ENCODE results near the gene RALGAPA2. TPM values are rescaled to one million over a fixed set of nuclear protein-coding genes. Genes with fewer than 3 reads are reported as not detected.

RALGAPA2 gene
- total RNA-seq, 2 experiments from 2014 or later = 14.3 to 17.2 TPM

GRCh38 chr20:20482453-20482852 is 230.0 kb downstream of the RALGAPA2 start:
- Mint-ChIP-seq H3K9me3 (no peaks in the 10 kb centered on the region), H3K27me3 (no peaks in the 10 kb centered on the region), H3K27ac (no peak overlapping the region), H3K4me3 (no peak overlapping the region), H3K36me3 (ENCODE audit: low read depth) (peaks cover 30% of the 10 kb centered on the region), H3K4me1 (ENCODE audit: low read depth) (peaks cover 33% of the 10 kb centered on the region)
- intact Hi-C loops (cut with micrococcal nuclease) = no loop called here
- ATAC-seq (no peak), DNase-seq (no peak)
- POLR2A ChIA-PET = no interaction called here
- no peak for TF ChIP-seq CTCF (IDR thresholded peaks at IDR 0.05)
- CTCF ChIA-PET = interaction anchor here (1.5 kb wide), 1 partner anchor 9 kb away, joined by 3 read pairs; no protein-coding TSS in a partner anchor

- CTCF ChIA-PET = no interaction called here
- Mint-ChIP-seq H3K27ac (peak overlapping the region; percentile 77), H3K4me1 (ENCODE audit: low read depth) (peaks cover 27% of the 10 kb centered on the region), H3K27me3 (no peaks in the 10 kb centered on the region), H3K4me3 (no peak overlapping the region), H3K9me3 (no peaks in the 10 kb centered on the region), H3K36me3 (ENCODE audit: low read depth) (peaks cover 22% of the 10 kb centered on the region)
- peak; percentile 74 for ATAC-seq
- POLR2A ChIA-PET = no interaction called here
- TF ChIP-seq CTCF (IDR thresholded peaks at IDR 0.05) = no peak
- peak; percentile 12 for DNase-seq
- intact Hi-C loops (cut with micrococcal nuclease) = no loop called here
These were observed 231.8 kb downstream of the RALGAPA2 start for GRCh38 chr20:20480689-20481088.

- intact Hi-C loops (cut with micrococcal nuclease) = no loop called here
- ATAC-seq = peak; percentile 21
- H3K4me3 Mint-ChIP-seq = no peak overlapping the region
These were observed 232.3 kb downstream of the RALGAPA2 start for GRCh38 chr20:20480126-20480525.

GRCh38 chr20:20477444-20478041 is 234.9 kb downstream of the RALGAPA2 start:
- peaks cover 16% of the 10 kb centered on the region for H3K4me1 Mint-ChIP-seq (ENCODE audit: low read depth)
- no peaks in the 10 kb centered on the region for H3K9me3 Mint-ChIP-seq
- no peak for DNase-seq
- no peaks in the 10 kb centered on the region for H3K27me3 Mint-ChIP-seq
- no peak for TF ChIP-seq CTCF (IDR thresholded peaks at IDR 0.05)
- H3K27ac Mint-ChIP-seq = no peak overlapping the region
- no peak overlapping the region for H3K4me3 Mint-ChIP-seq
- CTCF ChIA-PET = no interaction called here
- intact Hi-C loops (cut with micrococcal nuclease) = no loop called here
- no peak for ATAC-seq
- POLR2A ChIA-PET = no interaction called here
- H3K36me3 Mint-ChIP-seq (ENCODE audit: low read depth) = peaks cover 21% of the 10 kb centered on the region

More at GRCh38 chr20:20480126-20480525, 232.3 kb downstream of the RALGAPA2 start:
- no peak for DNase-seq
- ChIA-PET CTCF (no interaction called here), POLR2A (no interaction called here)
- Mint-ChIP-seq H3K36me3 (ENCODE audit: low read depth) (peaks cover 24% of the 10 kb centered on the region), H3K4me1 (ENCODE audit: low read depth) (peaks cover 27% of the 10 kb centered on the region), H3K27ac (peak overlapping the region; percentile 77), H3K9me3 (no peaks in the 10 kb centered on the region), H3K27me3 (no peaks in the 10 kb centered on the region)
- TF ChIP-seq CTCF (IDR thresholded peaks at IDR 0.05) = no peak

- ATAC-seq (no peak), DNase-seq (no peak)
- CTCF ChIA-PET = no interaction called here
- Mint-ChIP-seq H3K27me3 (no peaks in the 10 kb centered on the region), H3K4me3 (no peak overlapping the region), H3K9me3 (no peaks in the 10 kb centered on the region), H3K4me1 (ENCODE audit: low read depth) (peaks cover 14% of the 10 kb centered on the region), H3K27ac (no peak overlapping the region), H3K36me3 (ENCODE audit: low read depth) (peaks cover 22% of the 10 kb centered on the region)
- intact Hi-C loops (cut with micrococcal nuclease) = no loop called here
- no peak for TF ChIP-seq CTCF (IDR thresholded peaks at IDR 0.05)
- POLR2A ChIA-PET = no interaction called here
These were observed 235.9 kb downstream of the RALGAPA2 start for GRCh38 chr20:20476504-20476903.
